GM12801 (cell line): Measurements from ENCODE around the gene TMEM270.

Source experiments
- CTCF ChIP-seq: IDR thresholded peaks from one replicate; pipeline ENCODE4 v1.5.1; 2011; ENCODE audit warnings: control low read depth; ENCODE audit not compliant: insufficient read length; ENCODE audit errors: extremely low read depth

The TMEM270 gene

GRCh38 chr7:73860859-73861258 is at the start of gene TMEM270:
Gene TMEM270 (plus strand): TSS chr7:73861159. CDS start chr7:73861195, 36 bp downstream.
- TF ChIP-seq CTCF, result no peak

DNA sequence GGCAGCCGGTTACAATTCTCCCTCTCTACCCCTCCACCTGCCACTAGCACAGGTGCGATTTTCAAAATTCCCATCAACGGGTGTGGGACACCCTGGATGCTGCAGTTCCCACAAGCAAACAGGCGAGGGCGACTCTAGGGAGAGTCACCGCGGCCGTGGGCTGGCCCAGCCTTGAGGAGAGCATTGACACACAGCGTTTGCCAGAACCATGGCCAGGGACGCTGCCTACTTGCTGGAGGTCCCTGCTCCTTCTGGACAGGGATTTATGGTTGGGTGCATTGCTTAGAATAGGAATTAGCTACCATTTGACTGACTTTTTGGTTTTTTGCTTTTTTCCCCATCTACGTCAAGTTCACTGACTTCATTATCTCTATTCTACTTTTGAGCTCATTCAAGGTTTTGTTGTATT is 49.2 kb upstream of the TMEM270 start:
- TF ChIP-seq CTCF, result no peak

- TF ChIP-seq CTCF, result no peak
Measured at GRCh38 chr7:73812996-73813395, 48.0 kb upstream of the TMEM270 start.

GRCh38 chr7:73815436-73815835 is 45.5 kb upstream of the TMEM270 start:
- TF ChIP-seq CTCF, result no peak

GRCh38 chr7:73817121-73817520 is 43.8 kb upstream of the TMEM270 start:
- TF ChIP-seq CTCF, result no peak

- TF ChIP-seq CTCF, result no peak
Measured at GRCh38 chr7:73820013-73820412, 40.9 kb upstream of the TMEM270 start.

DNA sequence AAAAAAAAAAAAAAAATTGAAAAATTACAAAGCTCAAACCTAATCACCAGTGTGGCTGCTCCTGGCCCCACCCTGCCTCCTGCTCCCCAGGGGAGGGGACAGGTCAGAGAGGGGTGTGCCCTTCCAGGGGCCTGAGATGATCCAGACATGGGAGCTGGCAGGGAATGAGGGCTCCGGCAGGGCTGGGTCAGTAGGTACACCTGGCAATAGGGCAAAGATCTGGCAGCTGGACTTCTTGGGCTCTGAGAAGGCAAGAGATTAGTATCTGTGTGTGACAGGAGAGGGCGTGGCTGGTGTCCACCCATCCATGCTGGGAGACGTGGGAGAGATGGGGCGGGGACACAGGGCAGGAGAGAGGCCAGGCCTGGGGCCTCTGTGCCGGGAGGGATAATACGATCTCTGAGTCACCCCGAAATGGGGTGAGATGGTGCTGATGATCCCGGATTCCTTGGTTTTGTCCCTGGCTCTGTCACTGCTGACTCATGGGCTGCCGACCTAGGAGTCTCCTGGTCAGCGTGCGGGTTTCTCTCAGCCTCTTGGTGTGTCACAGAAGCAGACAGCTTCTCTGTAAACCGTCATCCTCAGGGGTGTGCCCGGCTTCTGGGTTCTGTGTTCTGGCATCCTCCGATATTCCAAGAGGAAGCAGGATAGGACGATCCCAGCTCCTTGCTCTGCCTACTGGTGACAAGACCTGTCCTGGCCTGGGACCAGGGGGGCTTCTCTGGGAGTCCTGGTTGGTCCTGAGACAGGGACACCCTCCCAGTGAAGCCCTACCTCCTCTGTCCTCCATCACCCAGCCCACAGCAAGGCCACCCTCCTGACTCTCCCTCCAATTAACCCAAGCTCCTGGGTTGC is 38.4 kb upstream of the TMEM270 start:
- no peak for TF ChIP-seq CTCF
